Measurements from ENCODE around the gene CHID1. TPM values are rescaled to one million over a fixed set of nuclear protein-coding genes. Genes with fewer than 3 reads are reported as not detected.

Gene CHID1
- total and polyA plus RNA-seq, 2 of the 8 experiments (the other 6 are each of a cell fraction or from before 2014, with no cell fraction given), result 81.2 to 88.5 TPM

GRCh38 chr11:858053-858761 lies 52.4 kb downstream of the CHID1 start:
- DNase-seq (ENCODE audit: low read depth in 1 of 2, low spot score in 2 of 2), result no peak

More at GRCh38 chr11:858053-858761, 52.4 kb downstream of the CHID1 start:
- Histone ChIP-seq H3K23ac (ENCODE audit: insufficient read length) (no peak overlapping the region), H3K27ac (ENCODE audit: low read depth, low read length) (no peak overlapping the region), H3K14ac (ENCODE audit: insufficient read length) (no peak overlapping the region), H2BK5ac (ENCODE audit: low read depth, low read length) (no peak overlapping the region), H3K56ac (replicated peaks; ENCODE audit: insufficient read length, low read depth, low read length) (no peak overlapping the region), H3K23me2 (ENCODE audit: low read depth, low read length) (no peaks in the 10 kb centered on the region), H3K4me2 (ENCODE audit: insufficient read depth in 1 of 2, low read depth in 2 of 2, low read length in 2 of 2) (no peak overlapping the region), H3K18ac (ENCODE audit: extremely low read depth, low read length) (no peak overlapping the region), H3K4me1 (replicated peaks in 1 of 4; ENCODE audit: control insufficient read depth in 3 of 4, insufficient read depth in 4 of 4, low read length in 3 of 4) (peaks cover 0 to 28% (median 22%) of the 10 kb centered on the region in 4 experiments; a peak in 6 of 7 replicates), H3K4ac (replicated peaks; ENCODE audit: insufficient read length, low read depth, low read length) (no peak overlapping the region), H3K9me3 (ENCODE audit: insufficient read depth in 2 of 2, low read depth in 1 of 2, low read length in 1 of 2) (no peaks in the 10 kb centered on the region), H2BK15ac (ENCODE audit: low read length) (no peak overlapping the region), H2AK5ac (ENCODE audit: low read depth, low read length) (no peak overlapping the region), H3K4me3 (ENCODE audit: extremely low read depth in 1 of 4, insufficient read depth in 2 of 4, low read depth in 3 of 4, low read length in 4 of 4) (no peak overlapping the region), H4K20me1 (replicated peaks in 1 of 2; ENCODE audit: control insufficient read depth in 1 of 2, insufficient read depth in 2 of 2, low read length in 2 of 2) (peaks cover 15 to 57% of the 10 kb centered on the region in 2 experiments), H2AFZ (ENCODE audit: low read length) (no peak overlapping the region), H4K91ac (replicated peaks; ENCODE audit: insufficient read length, low read length) (no peak overlapping the region), H3K79me2 (ENCODE audit: control insufficient read depth in 1 of 2, insufficient read depth in 2 of 2, low read length in 2 of 2) (no peaks in the 10 kb centered on the region), H3K36me3 (ENCODE audit: control insufficient read depth in 2 of 4, insufficient read depth in 4 of 4, low read length in 3 of 4) (no peaks in the 10 kb centered on the region), H3K9ac (replicated peaks in 1 of 4; ENCODE audit: extremely low read depth in 1 of 4, low read depth in 3 of 4, low read length in 3 of 4) (no peak overlapping the region), H4K8ac (ENCODE audit: extremely low read depth, insufficient read depth, low read length) (no peak overlapping the region), H4K5ac (ENCODE audit: insufficient read length, low read depth, low read length) (no peak overlapping the region), H3K79me1 (ENCODE audit: low read depth, low read length) (peaks cover 5% of the 10 kb centered on the region), H2BK120ac (replicated peaks; ENCODE audit: low read depth, low read length) (no peak overlapping the region), H2BK12ac (ENCODE audit: low read depth, low read length) (no peak overlapping the region; the same call in 1 of the 2 replicates), H3K27me3 (replicated peaks in 1 of 4; ENCODE audit: control insufficient read depth in 3 of 4, extremely low read depth in 1 of 4, insufficient read depth in 3 of 4, low read length in 3 of 4) (peaks cover 0 to 2% (median 0%) of the 10 kb centered on the region in 4 experiments; a peak in 2 of 7 replicates), H2BK20ac (ENCODE audit: low read length) (no peak overlapping the region)
- no peak for TF ChIP-seq SP4 (IDR thresholded peaks at IDR 0.05; ENCODE audit: low read length)
- no peak for TF ChIP-seq SUZ12 (IDR thresholded peaks at IDR 0.05; ENCODE audit: low read length)
- no peak for TF ChIP-seq CTBP2 (IDR thresholded peaks at IDR 0.05; ENCODE audit: borderline replicate concordance, insufficient read depth, insufficient read length, low read length)
- FAIRE-seq, result no peak
- ChIA-PET CTCF (ENCODE audit: partially characterized antibody) (interaction anchor here (0.9 to 10.5 kb wide), 2 partner anchors 12 to 117 kb away, joined by 3 to 74 read pairs; partner anchors contain the start of gene TSPAN4), POLR2A (ENCODE audit: partially characterized antibody) (interaction anchor here (0.7 to 13.8 kb wide), 9 partner anchors 17 to 183 kb away, joined by 3 to 234 read pairs (median 4); partner anchors contain the start of genes CD151, POLR2L and TSPAN4)
- WGBS, 2 experiments (ENCODE audit: extremely low coverage in 1 of 2, insufficient coverage in 1 of 2, insufficient read length in 1 of 2, insufficient replicate concordance in 2 of 2, low coverage in 1 of 2, low lambda C conversion rate in 2 of 2, missing lambda C conversion rate in 1 of 2), result 89% methylated on average over 27 of the region's 27 CpGs; no CpG with 5 or more reads in 1 of the 2 experiments
